C4-2B (cell line): ENCODE measurements around the gene CACNA1B.

Experiments
- ZFX ChIP-seq: fragments of 450-650 bp; IDR thresholded peaks from 2 replicates; pipeline ENCODE4 v1.6.1; 2017
- TF ChIP-seq, protein P1 (sequence below): fragments of 450-650 bp; conservative IDR thresholded peaks from 2 replicates; pipeline ENCODE4 v1.5.1; 2017; ENCODE audit warnings: mild to moderate bottlenecking

DNA sequence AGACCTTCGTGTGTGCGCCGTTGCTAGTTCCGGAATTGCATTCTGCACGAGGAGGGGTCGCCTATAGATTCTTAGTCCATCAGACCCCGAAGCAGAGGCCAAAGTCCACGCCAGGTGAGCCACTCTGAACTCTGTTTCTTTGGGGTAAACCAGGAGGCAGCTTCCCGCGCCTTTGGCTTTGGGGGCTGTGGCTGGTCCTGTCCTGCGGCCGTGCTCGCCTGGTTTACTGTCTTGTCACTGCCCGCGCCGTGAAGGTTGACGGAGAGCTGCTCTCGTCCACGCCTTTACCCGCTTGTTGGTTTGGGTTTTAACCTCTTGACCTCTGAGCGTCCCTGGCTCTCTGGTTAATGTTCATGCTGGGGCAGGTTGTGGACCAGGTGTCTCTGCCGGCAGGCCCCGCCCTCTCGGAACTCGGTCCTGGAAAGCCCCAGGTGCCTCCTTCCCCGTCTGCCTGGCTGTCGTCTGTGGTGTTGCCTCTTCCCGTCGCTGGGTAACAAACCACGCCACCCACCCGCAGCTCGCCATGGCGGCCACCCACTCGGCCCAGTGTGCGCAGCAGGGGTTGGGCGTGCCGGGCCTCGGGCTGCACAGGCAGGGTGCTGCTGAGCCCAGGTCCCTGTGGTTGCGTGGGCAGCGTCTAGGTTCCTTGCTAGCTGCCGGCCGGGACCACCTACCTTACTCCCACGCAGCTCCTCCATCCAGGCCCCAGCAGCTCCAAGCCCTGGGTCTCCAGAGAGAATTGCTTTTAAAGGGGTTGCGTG is 44.6 kb upstream of the CACNA1B start:
- TF ChIP-seq, protein P1, sequence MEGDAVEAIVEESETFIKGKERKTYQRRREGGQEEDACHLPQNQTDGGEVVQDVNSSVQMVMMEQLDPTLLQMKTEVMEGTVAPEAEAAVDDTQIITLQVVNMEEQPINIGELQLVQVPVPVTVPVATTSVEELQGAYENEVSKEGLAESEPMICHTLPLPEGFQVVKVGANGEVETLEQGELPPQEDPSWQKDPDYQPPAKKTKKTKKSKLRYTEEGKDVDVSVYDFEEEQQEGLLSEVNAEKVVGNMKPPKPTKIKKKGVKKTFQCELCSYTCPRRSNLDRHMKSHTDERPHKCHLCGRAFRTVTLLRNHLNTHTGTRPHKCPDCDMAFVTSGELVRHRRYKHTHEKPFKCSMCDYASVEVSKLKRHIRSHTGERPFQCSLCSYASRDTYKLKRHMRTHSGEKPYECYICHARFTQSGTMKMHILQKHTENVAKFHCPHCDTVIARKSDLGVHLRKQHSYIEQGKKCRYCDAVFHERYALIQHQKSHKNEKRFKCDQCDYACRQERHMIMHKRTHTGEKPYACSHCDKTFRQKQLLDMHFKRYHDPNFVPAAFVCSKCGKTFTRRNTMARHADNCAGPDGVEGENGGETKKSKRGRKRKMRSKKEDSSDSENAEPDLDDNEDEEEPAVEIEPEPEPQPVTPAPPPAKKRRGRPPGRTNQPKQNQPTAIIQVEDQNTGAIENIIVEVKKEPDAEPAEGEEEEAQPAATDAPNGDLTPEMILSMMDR: no peak
- no peak for TF ChIP-seq ZFX
